Measurements from ENCODE around the gene PPP3CB.
A peak's percentile ranks its signal among the peaks of the same experiment; 100 is the strongest.

Gene PPP3CB

DNA sequence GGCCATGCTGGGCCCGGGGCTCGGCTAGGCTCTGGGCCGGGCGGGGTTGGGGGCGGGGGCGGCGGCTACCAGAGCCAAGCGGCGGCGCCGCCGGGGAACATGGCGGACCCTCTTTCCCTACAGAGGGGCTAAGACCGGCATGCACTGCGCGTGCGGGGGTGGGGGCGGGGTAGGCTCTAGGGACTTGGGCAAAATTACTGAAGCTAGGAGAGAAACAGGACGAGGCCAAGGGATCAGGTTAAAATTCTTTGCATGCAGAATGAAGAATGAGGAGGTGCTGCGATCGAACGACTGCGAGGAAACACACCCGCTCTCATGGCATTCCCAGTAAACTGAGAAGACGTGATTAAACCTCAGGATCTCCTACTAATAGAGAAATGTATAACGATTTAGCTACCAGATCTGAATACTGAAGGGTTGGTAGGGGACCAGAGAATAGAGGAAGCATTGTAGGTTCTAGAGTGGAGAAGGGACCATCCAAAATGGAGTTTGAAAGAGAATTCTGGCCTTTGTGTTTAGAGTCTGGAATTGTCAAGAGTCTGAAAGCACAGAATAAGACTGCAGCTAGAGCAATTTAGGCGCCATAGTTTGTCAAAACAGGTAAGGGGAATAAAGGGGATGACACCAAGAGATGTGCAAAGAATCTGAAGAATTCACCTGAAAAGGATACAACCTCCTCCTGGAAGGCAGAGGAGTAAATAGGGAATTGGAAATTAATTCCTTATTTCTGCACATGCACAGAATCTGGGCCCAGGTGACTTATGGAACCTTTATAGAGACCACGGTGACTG, at the start of gene PPP3CB:
Gene PPP3CB (minus strand): TSS at position 141 of the 791 bp plus-strand sequence. CDS start 135 bp downstream, at position 6.
- peak; percentile 81 for DNase-seq

DNA sequence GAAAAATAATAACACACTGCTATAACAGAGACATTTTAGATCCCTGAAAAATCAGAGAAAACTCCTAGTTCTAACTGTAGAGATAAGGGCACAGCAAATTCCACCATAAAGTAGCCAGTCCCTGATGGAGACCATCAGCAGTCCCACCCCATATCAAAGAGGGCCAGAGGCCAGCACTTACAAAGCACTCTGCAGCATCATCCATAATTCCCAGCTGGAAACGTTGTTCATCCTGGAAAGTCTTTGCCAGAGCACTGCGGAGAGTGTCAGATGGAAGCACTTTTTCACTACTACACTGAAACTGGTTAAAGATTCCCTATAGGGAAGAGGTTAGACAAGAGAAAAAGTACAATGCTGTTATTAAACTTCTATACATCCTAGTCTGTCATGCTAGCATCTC, 49.5 kb upstream of the PPP3CB start:
- DNase-seq, result no peak

DNA sequence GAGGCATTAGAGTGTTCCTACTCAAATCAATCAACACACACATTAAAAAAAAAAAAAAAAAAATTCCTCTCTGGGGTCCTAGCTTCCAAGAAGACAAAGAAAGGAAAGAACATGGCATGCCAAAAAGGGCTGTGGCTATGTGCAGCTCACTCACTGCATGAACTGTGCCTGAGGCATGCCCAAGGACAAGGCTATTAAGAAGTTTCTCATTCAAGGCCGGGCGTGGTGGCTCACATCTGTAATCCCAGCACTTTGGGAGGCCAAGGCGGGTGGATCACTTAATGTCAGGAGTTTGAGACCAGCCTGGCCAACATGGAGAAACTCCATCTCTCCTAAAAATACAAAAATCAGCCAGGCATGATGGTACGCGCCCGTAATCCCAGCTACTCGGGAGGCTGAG, 41.9 kb upstream of the PPP3CB start:
- no peak for DNase-seq

DNA sequence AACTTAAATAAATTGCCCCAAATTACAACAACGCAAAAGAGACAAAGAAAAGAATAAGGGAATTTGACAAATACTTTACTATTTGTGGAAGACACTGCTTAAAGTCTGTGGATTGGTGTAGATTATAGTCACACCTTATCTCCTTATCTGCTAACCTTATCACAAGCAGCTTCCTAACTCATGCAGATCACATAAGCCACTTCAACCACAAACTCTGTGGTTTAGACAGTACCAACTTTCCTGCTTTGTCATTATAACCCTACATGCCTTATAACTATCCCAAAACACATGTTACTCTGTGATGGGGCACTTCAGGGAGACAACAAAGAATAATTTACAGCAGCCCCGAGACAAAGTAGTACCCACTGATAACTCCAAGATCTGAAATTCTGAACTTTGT, 41.5 kb upstream of the PPP3CB start:
- DNase-seq, result no peak

DNA sequence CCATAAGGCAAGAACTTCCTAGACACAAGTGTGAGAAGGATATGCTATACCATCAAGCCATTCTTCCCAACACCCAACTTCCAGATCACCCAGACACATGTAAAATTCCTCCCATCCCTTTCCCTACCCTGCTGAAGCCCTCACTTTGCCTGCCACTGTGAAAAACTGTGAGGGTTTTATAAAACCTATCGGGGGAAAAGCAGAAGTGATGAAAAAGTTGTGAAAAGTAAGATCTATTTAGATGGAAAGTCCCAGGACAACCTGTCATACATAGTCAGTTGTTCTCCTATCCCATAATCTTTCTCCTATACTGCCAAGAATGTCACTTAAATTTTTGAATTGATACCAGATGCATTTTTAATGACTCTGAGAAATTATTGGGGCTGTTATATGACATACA, 39.0 kb upstream of the PPP3CB start:
- DNase-seq, result no peak

DNA sequence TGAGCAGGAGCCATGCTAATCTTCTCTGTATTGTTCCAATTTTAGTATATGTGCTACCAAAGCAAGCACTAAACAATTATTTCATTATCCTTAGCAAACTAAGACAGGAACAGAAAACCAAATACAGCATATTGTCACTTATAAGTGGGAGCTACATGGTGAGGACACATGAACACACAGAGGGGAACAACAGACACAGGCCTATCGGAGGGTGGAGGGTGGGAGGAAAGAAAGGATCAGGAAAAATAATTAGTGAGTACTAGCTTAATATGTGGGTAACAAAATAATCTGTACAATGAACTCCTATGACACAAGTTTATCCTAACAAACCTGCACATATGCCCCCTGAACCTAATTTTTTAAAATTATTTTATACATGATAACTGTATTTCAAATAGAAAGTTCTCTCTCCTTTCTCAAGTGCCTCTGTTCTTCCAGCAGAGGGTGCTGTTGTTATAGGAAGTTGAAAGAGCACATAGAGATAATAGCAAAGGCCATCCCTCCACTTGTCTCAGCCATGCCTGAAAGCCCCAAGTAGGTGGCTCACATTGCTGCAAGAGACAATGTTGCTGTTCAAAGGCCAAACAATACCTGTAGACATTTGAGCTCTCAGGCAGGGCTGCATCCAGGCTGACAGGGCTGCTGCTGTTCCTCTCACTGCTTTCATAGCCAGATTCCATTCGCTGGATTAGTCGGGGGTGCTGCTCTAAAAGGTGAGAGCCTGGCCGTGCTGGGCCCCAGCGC, 33.4 kb upstream of the PPP3CB start:
- DNase-seq, result peak; percentile 56

DNA sequence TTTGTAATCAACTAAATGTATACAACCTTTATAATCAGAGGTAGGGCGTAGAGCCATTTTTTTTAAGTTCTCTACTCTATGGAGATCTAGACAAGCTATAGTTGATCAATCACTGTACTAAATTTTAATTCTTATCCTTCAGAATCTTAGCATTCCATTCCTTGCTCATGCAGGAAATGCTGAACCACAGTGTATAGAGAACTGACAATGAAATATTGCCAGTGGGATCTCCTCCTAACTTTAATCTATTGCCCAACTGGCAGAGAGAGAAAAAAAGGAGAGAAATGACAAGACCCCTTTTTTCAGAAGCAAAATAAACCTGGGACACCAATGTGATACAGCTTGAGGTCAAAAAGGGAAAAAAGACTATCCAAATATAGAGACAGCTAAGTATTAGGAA, 26.4 kb upstream of the PPP3CB start:
- DNase-seq, result no peak

DNA sequence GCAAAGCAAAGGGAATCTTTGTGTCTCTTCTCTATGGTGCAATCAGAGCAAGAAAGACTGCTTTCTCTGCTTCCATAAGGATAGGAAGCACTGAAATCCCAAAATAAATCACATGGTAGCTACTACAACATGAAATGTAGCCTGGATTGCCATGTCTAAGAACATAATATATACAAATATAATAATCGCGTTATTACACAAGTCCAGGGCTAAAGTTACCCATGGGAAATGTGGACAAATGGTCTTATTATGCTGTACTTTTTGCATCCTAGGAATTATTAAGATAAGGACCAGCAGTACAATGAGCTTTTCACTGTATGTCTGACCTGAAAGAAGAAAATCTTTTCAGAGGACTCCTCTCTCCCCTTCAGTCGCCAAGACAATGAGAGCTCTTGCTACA, 23.5 kb upstream of the PPP3CB start:
- DNase-seq, result no peak

DNA sequence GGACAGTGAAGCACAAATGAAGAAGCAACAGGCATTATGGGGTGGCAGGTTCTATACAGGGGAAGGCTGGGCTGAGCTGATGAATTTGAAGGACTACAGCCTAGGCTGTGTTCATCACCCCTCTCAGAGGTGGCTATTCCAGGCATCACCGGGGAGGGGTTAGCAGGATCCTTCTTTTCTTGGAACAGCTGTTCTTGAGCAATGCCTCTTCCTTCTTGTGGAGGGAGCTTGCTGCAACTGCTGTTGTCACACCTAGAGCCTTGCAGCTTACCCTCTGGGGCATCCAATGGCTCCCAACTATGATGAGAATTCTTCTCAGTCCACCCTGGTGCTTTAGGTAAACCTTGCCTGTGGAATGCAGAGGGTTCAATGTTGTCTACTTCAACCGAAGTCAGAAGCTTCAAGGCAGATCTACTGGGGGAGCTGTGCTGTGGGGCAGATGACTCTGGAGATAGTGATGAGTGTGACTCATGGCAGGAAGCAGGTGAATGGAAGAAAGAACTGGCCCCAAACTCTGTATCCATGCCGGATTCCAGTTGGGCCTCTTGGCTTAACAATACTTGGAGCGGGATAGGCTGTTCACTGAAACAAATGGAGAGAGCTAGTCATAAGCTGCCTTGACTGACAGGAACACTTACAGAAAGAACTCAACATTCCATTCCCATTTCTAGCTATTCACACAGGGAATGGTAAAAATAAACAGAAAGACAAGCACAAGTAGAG, 21.5 kb upstream of the PPP3CB start:
- DNase-seq, result no peak

DNA sequence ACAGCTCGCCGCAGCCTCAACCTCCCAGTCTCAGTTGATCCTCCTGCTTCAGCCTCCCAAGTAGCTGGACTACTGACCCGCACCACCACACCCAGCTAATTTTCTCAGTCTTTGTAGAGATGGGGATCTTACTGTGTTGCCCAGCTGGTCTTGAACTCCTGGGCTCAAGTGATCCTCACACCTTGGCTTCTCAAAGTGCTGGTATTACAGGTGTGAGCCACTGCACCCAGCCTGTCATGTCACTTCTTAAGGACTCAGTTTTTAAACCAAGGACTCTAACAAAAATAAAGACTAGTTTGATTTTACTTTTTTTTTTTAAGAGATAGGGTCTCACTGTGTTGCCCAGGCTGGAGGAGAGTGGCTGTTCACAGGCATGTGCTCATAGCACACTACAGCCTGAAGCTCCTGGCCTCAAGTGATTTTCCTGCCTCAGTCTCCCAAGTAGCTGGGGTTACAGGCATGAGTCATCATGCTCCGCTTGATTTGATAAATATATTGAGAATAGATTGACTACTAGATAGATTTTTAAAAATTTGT, 16.5 kb upstream of the PPP3CB start:
- DNase-seq, result no peak

DNA sequence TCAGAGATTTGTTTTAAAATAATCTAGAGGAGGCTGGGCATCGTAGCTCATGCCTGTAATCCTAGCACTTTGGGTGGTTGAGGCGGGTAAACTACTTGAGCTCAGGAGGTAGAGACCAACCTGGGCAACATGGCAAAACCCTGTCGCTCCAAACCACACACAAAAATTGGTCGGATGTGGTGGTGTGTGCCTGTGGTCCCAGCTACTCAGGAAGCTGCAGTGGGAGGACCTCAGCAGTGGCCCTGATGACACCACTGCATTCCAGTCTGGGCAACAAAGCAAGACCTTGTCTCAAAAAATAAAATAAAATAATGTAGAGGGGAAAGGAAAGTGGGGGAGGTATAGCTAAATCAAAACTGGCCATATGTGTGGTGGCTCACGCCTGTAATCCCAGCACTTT, 13.9 kb upstream of the PPP3CB start:
- DNase-seq, result no peak

DNA sequence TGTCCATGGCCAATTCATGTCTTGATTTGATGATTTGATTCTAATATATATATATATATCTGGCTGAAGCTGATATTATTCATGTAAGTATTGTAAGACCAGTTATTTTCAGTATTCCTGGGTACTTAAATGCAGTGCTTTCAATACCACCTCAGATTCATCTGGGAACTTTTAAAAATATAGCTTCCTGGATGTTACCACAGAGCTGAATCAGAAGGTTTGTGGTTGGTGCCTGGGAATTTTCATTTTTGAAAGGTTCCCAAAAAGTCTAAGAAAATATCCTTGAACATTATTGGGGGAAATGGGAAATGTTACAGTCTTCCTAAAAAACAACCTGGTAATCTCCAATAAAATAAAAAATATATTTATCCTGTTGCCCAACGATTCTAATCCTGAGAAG, 10.7 kb upstream of the PPP3CB start:
- no peak for DNase-seq

DNA sequence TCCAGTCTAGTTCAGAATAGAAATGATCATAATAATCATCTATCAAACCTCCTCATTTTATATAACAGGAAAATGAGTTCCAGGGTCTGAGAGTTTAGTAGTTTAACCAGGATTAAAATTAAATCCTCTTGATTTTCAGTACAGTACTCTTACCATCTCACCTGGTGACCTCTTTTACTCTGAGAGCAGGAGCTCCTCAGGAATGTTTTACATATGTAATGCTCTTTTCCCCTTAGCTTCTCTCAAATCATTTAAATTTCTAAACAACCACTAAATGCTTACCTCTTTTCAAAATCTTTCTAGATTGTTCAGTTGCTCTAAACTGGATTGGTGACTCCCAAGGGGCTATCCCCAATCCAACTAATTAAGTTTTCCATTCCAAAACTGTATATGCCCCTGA, 10.2 kb upstream of the PPP3CB start:
- no peak for DNase-seq

DNA sequence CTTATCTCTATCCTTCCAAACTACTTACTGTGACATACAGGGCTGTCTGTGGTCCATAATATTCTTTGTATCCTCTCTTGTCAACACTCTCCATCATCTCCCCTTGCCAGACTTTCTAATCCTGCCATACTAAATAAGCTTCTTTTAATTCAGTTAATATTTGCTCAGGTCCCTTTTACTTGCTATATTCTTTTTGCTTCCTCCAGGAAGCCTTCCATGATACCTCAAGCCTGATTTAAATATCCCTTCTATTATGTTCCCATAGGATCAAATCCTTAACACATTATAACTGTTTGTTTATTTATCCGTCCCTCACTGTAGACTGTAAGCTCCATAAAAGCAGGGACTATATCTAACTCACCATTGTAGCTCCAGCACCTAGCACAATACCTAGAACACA, 7.2 kb upstream of the PPP3CB start:
- DNase-seq, result no peak

DNA sequence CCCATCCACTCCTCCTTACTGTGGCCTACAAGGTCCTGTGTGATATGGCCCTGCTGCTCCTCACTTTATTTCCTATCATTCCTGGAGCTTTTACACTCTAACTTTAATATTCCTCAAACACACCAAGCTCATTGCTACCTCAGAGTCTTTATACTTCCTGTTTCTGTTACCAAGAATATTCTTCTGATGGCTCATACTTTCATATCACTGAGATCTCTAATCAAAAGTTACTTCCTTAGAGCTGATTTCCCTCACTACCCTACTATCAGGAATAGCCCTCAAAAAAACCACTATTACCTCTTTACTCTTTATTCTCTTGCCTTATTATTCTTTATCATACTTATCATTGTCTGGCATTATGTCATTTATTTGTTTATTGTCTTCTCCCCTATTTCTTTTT, 5.8 kb upstream of the PPP3CB start:
- no peak for DNase-seq

DNA sequence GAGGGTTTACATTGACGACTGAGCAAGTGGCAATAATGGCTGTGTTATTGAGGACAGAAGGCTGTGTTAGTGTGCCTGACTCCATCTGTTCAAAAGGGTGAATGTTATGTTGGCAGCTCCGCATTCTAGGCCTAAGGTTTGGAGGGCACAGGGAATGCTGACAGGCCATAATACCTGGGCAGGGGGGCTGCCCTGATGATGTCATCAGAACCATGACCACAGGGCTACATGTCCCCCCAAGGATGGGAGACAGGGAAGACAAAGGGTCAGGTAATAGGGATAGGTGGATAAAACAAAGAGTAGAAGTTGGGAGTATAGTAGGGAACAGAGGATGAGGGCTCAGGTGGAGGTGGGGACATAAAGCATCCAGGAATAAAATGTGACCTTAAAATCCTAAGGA, 1.8 kb upstream of the PPP3CB start:
- DNase-seq, result no peak

DNA sequence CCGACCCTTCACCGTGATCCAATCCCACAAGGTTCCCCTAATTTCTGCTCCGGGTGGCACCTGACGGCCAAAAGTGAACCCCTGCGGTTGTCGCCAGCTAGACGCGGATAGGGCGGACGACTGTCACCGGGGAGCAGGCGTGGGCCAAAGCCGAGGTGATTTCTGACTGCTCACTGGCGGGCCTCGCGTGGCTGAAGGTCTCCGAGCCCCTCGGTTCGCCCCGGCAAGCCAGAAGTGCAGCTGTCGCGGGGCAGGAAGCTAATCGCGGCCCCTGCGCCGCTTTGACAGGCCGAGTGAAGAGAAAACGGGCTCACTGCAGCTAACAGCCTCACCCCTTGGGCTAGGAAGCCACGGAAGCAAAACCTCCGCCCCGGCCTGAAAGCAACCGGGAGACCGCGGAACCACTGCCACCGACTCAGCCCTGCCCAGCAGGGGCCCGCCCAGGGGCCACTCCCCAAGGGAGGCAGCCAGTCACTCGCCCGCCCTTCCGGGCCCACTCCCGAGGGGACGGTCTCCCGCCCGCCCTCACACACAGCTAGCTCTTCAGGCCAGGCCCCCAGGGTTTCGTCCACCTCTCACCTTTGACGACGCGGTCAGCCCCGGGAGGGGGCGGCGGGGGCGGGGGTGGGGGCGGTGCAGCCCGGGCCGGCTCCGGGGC, 469 bp downstream of the PPP3CB start:
- DNase-seq, result peak; percentile 47

DNA sequence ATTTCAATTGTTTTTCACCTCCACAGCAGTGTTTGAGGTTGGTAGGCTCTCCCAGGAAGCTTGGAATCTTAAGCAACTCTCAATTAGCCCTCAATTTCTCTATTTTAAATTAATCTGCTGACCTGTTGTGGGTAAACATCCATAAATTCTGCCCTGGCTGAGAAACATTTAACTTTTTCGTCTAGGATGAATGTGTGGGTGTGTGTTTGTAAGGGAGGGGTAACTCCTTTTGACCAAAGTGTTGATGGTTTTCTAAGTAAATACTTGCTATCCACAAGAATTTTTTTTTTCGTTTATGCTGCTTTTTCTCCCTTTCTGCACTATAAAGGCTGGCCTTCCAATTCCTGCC, 973 bp downstream of the PPP3CB start:
- DNase-seq, result no peak

DNA sequence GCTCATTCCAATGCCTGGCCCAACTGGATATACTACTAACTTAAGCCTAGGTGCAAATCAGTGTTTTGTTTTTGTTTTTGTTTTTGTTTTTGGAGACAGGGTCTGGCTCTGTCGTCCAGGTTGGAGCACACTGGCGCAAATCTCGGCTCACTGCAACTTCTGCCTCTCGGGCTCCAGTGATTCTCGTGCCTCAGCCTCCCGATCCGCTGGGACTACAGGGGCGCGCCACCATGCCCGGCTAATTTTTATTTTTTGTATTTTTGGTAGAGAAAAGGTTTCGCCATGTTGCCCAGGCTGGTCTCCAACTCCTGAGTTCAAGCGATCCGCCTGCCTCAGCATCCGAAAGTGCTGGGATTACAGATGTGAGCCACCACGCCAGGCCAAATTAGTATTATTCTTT, 1.6 kb downstream of the PPP3CB start:
- no peak for DNase-seq

DNA sequence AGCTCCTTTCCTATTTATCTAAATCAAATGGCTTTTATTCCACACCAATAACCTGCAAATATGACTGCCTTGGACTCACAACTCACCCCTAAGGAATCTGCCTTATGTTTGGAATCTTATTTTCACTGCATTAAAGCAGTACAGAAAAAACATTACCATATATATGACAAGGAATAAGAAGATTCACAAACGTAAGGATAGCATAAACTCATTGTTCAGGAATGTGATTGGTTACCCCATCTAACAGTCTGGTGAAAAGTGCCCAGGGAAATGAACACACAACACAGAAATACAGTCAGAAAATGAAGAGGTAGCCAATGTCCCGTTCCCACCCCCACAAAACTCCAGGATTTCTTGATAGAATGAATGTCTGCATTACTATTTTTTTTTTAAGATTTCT, 2.0 kb downstream of the PPP3CB start:
- DNase-seq, result no peak

DNA sequence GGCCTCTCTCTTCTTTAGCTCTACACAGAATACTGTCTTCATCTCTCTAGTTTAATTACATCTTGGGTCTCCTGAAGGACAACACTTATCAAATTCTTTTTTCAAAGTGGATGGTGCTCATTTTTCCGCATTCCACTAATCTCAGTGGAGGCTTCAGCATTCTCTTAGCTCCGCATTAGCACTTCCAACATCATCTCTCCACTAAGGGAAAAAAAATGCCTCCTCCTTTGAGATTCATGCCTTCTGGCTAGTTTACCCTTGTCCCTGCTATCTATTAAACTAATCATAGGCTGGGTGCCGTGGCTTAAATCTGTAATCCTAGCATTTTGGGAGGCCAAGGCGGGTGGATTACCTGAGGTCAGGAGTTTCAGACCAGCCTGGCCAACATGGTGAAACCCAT, 9.2 kb downstream of the PPP3CB start:
- no peak for DNase-seq

DNA sequence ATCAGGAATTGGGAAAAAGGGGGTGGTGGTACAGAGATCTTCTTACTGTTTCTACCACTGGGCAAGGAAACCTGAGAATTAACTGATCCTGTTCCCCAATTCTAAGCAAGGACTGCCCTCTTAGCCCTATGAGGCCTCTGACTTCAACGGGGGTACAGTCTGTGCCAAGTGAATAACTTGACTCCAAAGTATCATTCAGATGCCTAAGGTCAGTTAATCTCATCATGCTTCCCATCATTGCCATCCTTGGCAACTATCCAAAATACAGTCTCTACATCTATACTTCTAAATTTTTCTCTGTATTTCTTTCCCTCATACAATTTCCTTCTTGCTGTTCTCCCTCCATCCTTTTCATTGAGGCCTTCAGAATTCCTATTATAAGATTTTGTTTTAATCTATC, 10.5 kb downstream of the PPP3CB start:
- no peak for DNase-seq

DNA sequence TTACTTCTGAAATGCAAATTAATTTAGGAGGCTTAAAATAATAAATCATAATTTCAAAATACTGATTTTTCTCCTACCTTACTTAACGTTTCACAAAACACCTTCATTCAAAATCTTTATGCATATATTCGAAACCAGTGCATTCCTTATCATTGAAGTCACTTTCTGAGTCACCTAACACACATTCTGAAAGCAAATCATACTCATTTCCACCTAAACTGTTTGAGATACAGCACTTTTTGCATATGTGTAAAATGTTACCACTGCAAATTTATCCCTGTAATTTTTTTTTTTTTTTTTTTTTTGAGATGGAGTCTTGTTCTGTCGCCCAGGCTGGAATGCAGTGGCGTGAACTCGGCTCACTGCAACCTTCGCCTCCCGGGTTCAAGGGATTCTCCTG, 15.7 kb downstream of the PPP3CB start:
- DNase-seq, result no peak

Measured in NCI-H526 treated with DMSO at 0.1 percent for 48 hours (cell line).